B cell (primary cell): Measurements from ENCODE around the gene SGSM1. TPM values are rescaled to one million over a fixed set of nuclear protein-coding genes. Genes with fewer than 3 reads are reported as not detected.

Source experiments
- ATAC-seq: fragments of 200-7000 bp; cut with Tn5 transposase; one replicate; pipeline ENCODE4 v1.10.0; 2021; ENCODE audit warnings: low read depth, mild to moderate bottlenecking, moderate number of reproducible peaks, moderate library complexity
- CTCF ChIA-PET: fragments of 350-600 bp; sonication (Branson Sonifier 250); formaldehyde crosslinking; loops from one replicate; lab custom pipeline; 2021; ENCODE audit warnings: antibody characterized with exemption, inconsistent platforms; lab: Charles Lee
- POLR2A ChIA-PET: fragments of 350-600 bp; sonication (Branson Sonifier 250); formaldehyde crosslinking; loops from one replicate; lab custom pipeline; 2021; ENCODE audit warnings: antibody characterized with exemption; lab: Charles Lee
- DNase-seq: peaks from one replicate; pipeline ENCODE4 v3.0.0; 2013
- H2AFZ ChIP-seq: 2 replicates; pipeline ENCODE4 v1.6.1; 2012; ENCODE audit warnings: mild to moderate bottlenecking, low read depth, low read length; ENCODE audit not compliant: insufficient read depth, poor library complexity, severe bottlenecking
- H3K27ac ChIP-seq, 2 donors: 1 replicate in 1 of 2; 2 replicates in 1 of 2; pipeline ENCODE4 v1.5.1; 2012 to 2013; ENCODE audit warnings: low read length in 2 of 2, mild to moderate bottlenecking in 2 of 2, moderate library complexity in 1 of 2
- H3K27me3 ChIP-seq, 4 experiments: fragments of 200-600 bp in 1 of 4; sonication (generic) in 1 of 4; replicated peaks in 1 of 4; 1 replicate in 2 of 4; 2 replicates in 2 of 4; pipeline versions ENCODE4 v1.6.1 to v1.7.0; 2013 to 2016; ENCODE audit warnings: low read length in 3 of 4, mild to moderate bottlenecking in 2 of 4, mixed read lengths in 1 of 4, moderate library complexity in 1 of 4; ENCODE audit not compliant: insufficient read depth in 4 of 4, control insufficient read depth in 3 of 4; ENCODE audit errors: control extremely low read depth in 1 of 4
- H3K36me3 ChIP-seq, 2 experiments: replicated peaks in 1 of 2; 1 replicate in 1 of 2; 2 replicates in 1 of 2; pipeline versions ENCODE4 v1.6.1 to v1.7.1; 2013; ENCODE audit warnings: low read length in 1 of 2; ENCODE audit not compliant: insufficient read depth in 2 of 2, control insufficient read depth in 1 of 2; ENCODE audit errors: control extremely low read depth in 1 of 2, extremely low read depth in 1 of 2
- H3K4me1 ChIP-seq, 2 donors: fragments of 200-600 bp in 1 of 2; sonication (generic) in 1 of 2; 1 replicate in 1 of 2; 2 replicates in 1 of 2; pipeline versions ENCODE4 v1.5.1 to v1.6.1; 2013 to 2017; ENCODE audit warnings: low read length in 2 of 2; ENCODE audit not compliant: control insufficient read depth in 2 of 2, insufficient read depth in 2 of 2
- H3K4me2 ChIP-seq: replicated peaks from 2 replicates; pipeline ENCODE3; 2012; ENCODE audit warnings: mild to moderate bottlenecking, low read depth, low read length; ENCODE audit not compliant: poor library complexity, severe bottlenecking
- H3K4me3 ChIP-seq, 5 experiments: fragments of 200-600 bp in 1 of 5; sonication (generic) in 1 of 5; 1 replicate in 3 of 5; 2 replicates in 2 of 5; pipeline versions ENCODE4 v1.5.1 to v1.7.0; 2011 to 2016; ENCODE audit warnings: low read length in 4 of 5, mild to moderate bottlenecking in 4 of 5, low read depth in 2 of 5, control low read depth in 1 of 5, moderate library complexity in 1 of 5; ENCODE audit not compliant: insufficient read depth in 1 of 5; ENCODE audit errors: control extremely low read depth in 1 of 5, extremely low read depth in 1 of 5
- H3K79me2 ChIP-seq: fragments of 200-600 bp; sonication (generic); one replicate; pipeline ENCODE4 v1.6.0; 2016; ENCODE audit warnings: low read length; ENCODE audit not compliant: control insufficient read depth, insufficient read depth
- H3K9ac ChIP-seq: fragments of 200-600 bp; sonication (generic); 2 replicates; pipeline ENCODE4 v1.6.1; 2017; ENCODE audit warnings: mild to moderate bottlenecking, low read length, moderate library complexity
- H3K9me3 ChIP-seq, 3 donors: one replicate each; pipeline versions ENCODE4 v1.6.1 to v1.7.1; 2013; ENCODE audit warnings: low read length in 2 of 3; ENCODE audit not compliant: control insufficient read depth in 2 of 3, insufficient read depth in 1 of 3; ENCODE audit errors: control extremely low read depth in 1 of 3
- H4K20me1 ChIP-seq: 2 replicates; pipeline ENCODE4 v1.6.0; 2012; ENCODE audit warnings: mild to moderate bottlenecking, low read length; ENCODE audit not compliant: insufficient read depth, control insufficient read depth, poor library complexity, severe bottlenecking
- H3K27ac Mint-ChIP-seq: one replicate; pipeline ENCODE4 v1.8.0; 2021; ENCODE audit warnings: mixed read lengths
- H3K27me3 Mint-ChIP-seq: one replicate; pipeline ENCODE4 v1.8.0; 2021; ENCODE audit warnings: mixed read lengths
- H3K4me1 Mint-ChIP-seq: one replicate; pipeline ENCODE4 v1.8.0; 2021; ENCODE audit warnings: mixed read lengths
- H3K4me3 Mint-ChIP-seq: one replicate; pipeline ENCODE4 v1.8.0; 2021; ENCODE audit warnings: mixed read lengths
- H3K9me3 Mint-ChIP-seq: one replicate; pipeline ENCODE4 v1.8.0; 2022; ENCODE audit warnings: mixed read lengths; ENCODE audit not compliant: insufficient read depth
- CTCF ChIP-seq: fragments of 200-600 bp; IDR thresholded peaks from one replicate; pipeline ENCODE4 v1.8.0; 2022; ENCODE audit warnings: antibody characterized with exemption, mild to moderate bottlenecking
- EZH2 ChIP-seq: IDR thresholded peaks from 2 replicates; pipeline ENCODE4 v1.6.1; 2012; ENCODE audit warnings: borderline replicate concordance, low read depth, mild to moderate bottlenecking, moderate library complexity, low read length; ENCODE audit not compliant: insufficient read depth, poor library complexity, severe bottlenecking
- WGBS: methylation state at CpG from one replicate; pipeline ENCODE4 v1.1.5; 2013; ENCODE audit warnings: missing lambda C conversion rate; ENCODE audit not compliant: insufficient coverage; 5-methylcytosine and 5-hydroxymethylcytosine counted together
- intact Hi-C: fragments of 100-400 bp; cut with micrococcal nuclease; formaldehyde crosslinking; loops from one replicate; pipeline ENCODE4 v1.10.0; 2022
- polyA plus RNA-seq: library from polyadenylated mRNA; depleted of rRNA; stranded (reverse); fragments of >200 nt; gene quantifications from 2 replicates; pipeline ENCODE4 v1.2.3, GENCODE V29; 2012
- total RNA-seq, 2 donors: library from RNA; stranded (reverse); fragments of 120-200 nt in 1 of 2; gene quantifications; 1 replicate in 1 of 2; 2 replicates in 1 of 2; pipeline versions ENCODE4 v1.2.3 to v1.2.4, GENCODE V29; 2013 to 2022

Gene SGSM1
- total and polyA plus RNA-seq, 2 donors (not counting 1 experiment from before 2014, with no cell fraction given), result 0.91 to 1.3 TPM

GRCh38 chr22:24819487-24819886, 13.5 kb downstream of the SGSM1 start:
- no peak overlapping the region for H2AFZ ChIP-seq
- WGBS, result 49% methylated on average over 2 of the region's 2 CpGs
- H3K9me3 Mint-ChIP-seq, result peaks cover 7% of the 10 kb centered on the region
- no peaks in the 10 kb centered on the region for H4K20me1 ChIP-seq
- no peak overlapping the region for H3K4me3 Mint-ChIP-seq
- H3K9me3 ChIP-seq, result peaks cover 0 to 35% (median 21%) of the 10 kb centered on the region in 3 donors
- H3K4me3 ChIP-seq, result no peak overlapping the region
- H3K4me1 Mint-ChIP-seq, result no peaks in the 10 kb centered on the region
- peaks cover 0 to 3% (median 0%) of the 10 kb centered on the region in 4 experiments for H3K27me3 ChIP-seq
- intact Hi-C loops, result no loop called here
- no peak for ATAC-seq
- no peak overlapping the region for H3K27ac ChIP-seq
- POLR2A ChIA-PET, result no interaction called here
- no peak overlapping the region for H3K9ac ChIP-seq
- H3K79me2 ChIP-seq, result no peaks in the 10 kb centered on the region
- H3K4me2 ChIP-seq, result no peak overlapping the region
- TF ChIP-seq EZH2 (no peak), CTCF (no peak)
- DNase-seq, result no peak
- H3K36me3 ChIP-seq, result no peaks in the 10 kb centered on the region
- CTCF ChIA-PET, result no interaction called here
- H3K27ac Mint-ChIP-seq, result no peak overlapping the region
- peaks cover 4% of the 10 kb centered on the region for H3K27me3 Mint-ChIP-seq
- no peaks in the 10 kb centered on the region for H3K4me1 ChIP-seq

- intact Hi-C loops, result no loop called here
- TF ChIP-seq EZH2 (no peak), CTCF (no peak)
- ChIA-PET POLR2A (no interaction called here), CTCF (no interaction called here)
- no peaks in the 10 kb centered on the region for H4K20me1 ChIP-seq
- H3K9me3 ChIP-seq, result peaks cover 0 to 30% (median 16%) of the 10 kb centered on the region in 3 donors
- Mint-ChIP-seq H3K27me3 (peaks cover 4% of the 10 kb centered on the region), H3K4me3 (no peak overlapping the region), H3K4me1 (no peaks in the 10 kb centered on the region), H3K27ac (no peak overlapping the region), H3K9me3 (peaks cover 2% of the 10 kb centered on the region)
- 52% methylated on average over 6 of the region's 10 CpGs for WGBS
- no peak for ATAC-seq
- H3K79me2 ChIP-seq, result no peaks in the 10 kb centered on the region
- no peak overlapping the region for H3K9ac ChIP-seq
- no peaks in the 10 kb centered on the region for H3K4me1 ChIP-seq
- no peak for DNase-seq
- no peak overlapping the region for H3K4me3 ChIP-seq
- H3K27ac ChIP-seq, result no peak overlapping the region
- H3K4me2 ChIP-seq, result no peak overlapping the region
- peaks cover 0 to 6% (median 0%) of the 10 kb centered on the region in 4 experiments for H3K27me3 ChIP-seq
- no peaks in the 10 kb centered on the region for H3K36me3 ChIP-seq
- H2AFZ ChIP-seq, result no peak overlapping the region
Measured at GRCh38 chr22:24819911-24820461, 14.0 kb downstream of the SGSM1 start.
